Neural crest cell (in vitro differentiated cells): Measurements from ENCODE around the gene C14orf93. TPM values are rescaled to one million over a fixed set of nuclear protein-coding genes. Genes with fewer than 3 reads are reported as not detected.
A peak's percentile ranks its signal among the peaks of the same experiment; 100 is the strongest.

Source experiments
- DNase-seq: peaks from one replicate; pipeline ENCODE4 v3.0.0; 2021; ENCODE audit warnings: low read depth, mixed read lengths, low spot score
- H3K27ac Mint-ChIP-seq: one replicate; pipeline ENCODE4 v1.8.0; 2021; ENCODE audit warnings: mild to moderate bottlenecking, mixed read lengths; ENCODE audit not compliant: unreplicated experiment
- H3K27me3 Mint-ChIP-seq: 2 replicates; pipeline ENCODE4 v1.8.0; 2021; ENCODE audit warnings: low read depth, mild to moderate bottlenecking, mixed read lengths
- H3K36me3 Mint-ChIP-seq: 2 replicates; pipeline ENCODE4 v1.8.0; 2021; ENCODE audit warnings: low read depth, mild to moderate bottlenecking, mixed read lengths
- H3K4me1 Mint-ChIP-seq: 2 replicates; pipeline ENCODE4 v1.8.0; 2021; ENCODE audit warnings: mixed read lengths
- H3K4me3 Mint-ChIP-seq: one replicate; pipeline ENCODE4 v1.8.0; 2021; ENCODE audit warnings: mild to moderate bottlenecking, mixed read lengths
- H3K9me3 Mint-ChIP-seq: 2 replicates; pipeline ENCODE4 v1.8.0; 2021; ENCODE audit warnings: mixed read lengths
- total RNA-seq: library from RNA; stranded (reverse); gene quantifications from 2 replicates; pipeline ENCODE4 v1.2.1, GENCODE V29; 2021
- TF ChIP-seq, protein P1 (sequence below): fragments of 200-600 bp; sonication (generic); conservative IDR thresholded peaks from 2 replicates; pipeline ENCODE4 v1.5.0; 2021; ENCODE audit warnings: antibody characterized with exemption, mild to moderate bottlenecking

Gene C14orf93
- total RNA-seq, 1 donor from 2014 or later, result 13.6 TPM

DNA sequence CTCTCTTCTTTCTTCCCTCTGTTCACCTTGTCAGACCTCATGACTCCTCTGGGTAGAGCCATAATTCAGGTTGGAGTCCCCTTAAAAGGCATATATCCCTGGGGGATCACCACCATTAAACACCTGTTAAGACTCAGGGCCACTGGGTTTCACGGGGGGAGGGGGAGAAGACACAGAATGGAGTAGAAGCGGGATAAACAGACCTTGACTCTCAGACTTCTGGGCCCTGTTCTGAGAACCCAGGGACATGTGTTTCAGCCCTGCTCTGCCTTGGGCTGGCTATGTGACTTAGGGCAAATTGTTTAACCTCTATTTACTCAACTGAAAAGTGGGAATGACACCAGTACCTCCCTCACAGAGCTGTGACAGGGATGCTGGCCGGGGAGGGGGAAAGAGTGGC is 42.7 kb upstream of the C14orf93 start:
- peaks cover 2% of the 10 kb centered on the region for H3K36me3 Mint-ChIP-seq
- H3K27ac Mint-ChIP-seq, result no peak overlapping the region
- peaks cover 5% of the 10 kb centered on the region for H3K27me3 Mint-ChIP-seq
- no peak for DNase-seq
- H3K4me1 Mint-ChIP-seq, result peaks cover 14% of the 10 kb centered on the region
- TF ChIP-seq, protein P1, sequence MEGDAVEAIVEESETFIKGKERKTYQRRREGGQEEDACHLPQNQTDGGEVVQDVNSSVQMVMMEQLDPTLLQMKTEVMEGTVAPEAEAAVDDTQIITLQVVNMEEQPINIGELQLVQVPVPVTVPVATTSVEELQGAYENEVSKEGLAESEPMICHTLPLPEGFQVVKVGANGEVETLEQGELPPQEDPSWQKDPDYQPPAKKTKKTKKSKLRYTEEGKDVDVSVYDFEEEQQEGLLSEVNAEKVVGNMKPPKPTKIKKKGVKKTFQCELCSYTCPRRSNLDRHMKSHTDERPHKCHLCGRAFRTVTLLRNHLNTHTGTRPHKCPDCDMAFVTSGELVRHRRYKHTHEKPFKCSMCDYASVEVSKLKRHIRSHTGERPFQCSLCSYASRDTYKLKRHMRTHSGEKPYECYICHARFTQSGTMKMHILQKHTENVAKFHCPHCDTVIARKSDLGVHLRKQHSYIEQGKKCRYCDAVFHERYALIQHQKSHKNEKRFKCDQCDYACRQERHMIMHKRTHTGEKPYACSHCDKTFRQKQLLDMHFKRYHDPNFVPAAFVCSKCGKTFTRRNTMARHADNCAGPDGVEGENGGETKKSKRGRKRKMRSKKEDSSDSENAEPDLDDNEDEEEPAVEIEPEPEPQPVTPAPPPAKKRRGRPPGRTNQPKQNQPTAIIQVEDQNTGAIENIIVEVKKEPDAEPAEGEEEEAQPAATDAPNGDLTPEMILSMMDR, result no peak
- peak overlapping the region; percentile 21 for H3K4me3 Mint-ChIP-seq
- no peaks in the 10 kb centered on the region for H3K9me3 Mint-ChIP-seq

DNA sequence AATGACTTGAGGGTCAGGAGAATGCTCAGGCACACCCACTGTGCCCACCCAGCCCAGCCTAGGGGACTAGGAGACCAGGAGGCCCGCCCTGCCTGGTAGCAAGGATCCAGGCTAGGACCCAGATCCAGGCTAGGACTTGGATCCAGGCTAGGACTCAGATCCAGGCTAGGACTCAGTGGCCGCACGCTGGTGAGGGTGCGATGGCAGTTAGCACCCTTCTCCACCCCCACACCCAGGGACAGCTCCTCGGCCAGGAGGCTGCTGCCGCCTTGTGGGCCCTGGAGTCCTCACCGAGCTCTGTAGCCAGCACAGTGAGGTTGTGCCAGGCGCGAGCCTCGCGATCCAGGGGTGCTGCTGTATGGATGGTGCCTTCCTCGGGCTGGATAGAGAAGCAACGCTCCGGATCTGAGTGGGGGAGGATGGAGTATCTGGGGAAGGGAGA is 42.3 kb upstream of the C14orf93 start:
- no peak overlapping the region for H3K4me3 Mint-ChIP-seq

DNA sequence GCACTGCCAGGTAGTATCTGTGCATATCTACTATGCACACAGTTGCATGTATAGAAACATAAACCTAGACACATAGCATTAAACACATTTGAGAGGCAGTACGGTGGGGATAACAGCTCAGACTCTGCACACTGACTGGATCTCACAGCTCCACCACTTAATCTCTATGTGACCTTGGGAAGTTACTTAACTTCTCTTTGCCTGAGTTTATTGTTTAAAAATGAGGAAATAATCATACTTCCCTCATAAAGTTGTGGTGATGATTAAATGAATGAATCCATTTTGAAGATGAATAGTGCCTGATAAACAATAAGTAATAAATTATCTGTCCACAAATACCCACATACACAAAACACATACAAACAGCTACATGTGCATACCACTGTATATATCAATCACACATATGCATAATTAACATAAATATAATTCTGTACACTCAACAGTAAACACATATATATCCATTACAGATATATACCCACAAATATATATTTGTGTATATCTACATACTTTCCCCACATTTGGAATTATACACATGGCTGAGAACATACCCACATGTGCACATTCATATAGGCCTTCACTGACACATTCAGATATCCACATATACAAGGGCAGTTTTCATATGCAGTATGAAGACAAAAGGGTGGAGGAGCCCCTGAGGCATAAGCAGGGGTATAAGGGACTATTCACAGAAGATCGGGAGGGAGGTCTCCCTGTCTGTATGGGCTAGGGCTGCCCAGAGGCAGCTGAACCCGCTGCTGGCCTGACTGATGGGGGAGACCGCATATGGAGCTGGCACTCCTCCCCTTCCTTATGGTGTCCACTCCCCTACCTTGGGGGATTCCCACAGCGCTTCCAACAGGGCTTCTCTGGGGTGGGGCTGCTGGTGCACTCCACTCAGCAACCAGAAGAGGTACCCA is 41.5 kb upstream of the C14orf93 start:
- no peaks in the 10 kb centered on the region for H3K9me3 Mint-ChIP-seq

More for the DNA sequence above, 42.3 kb upstream of the C14orf93 start:
- no peak for DNase-seq
- peaks cover 14% of the 10 kb centered on the region for H3K4me1 Mint-ChIP-seq
- H3K9me3 Mint-ChIP-seq, result no peaks in the 10 kb centered on the region
- H3K27ac Mint-ChIP-seq, result no peak overlapping the region
- peaks cover 6% of the 10 kb centered on the region for H3K36me3 Mint-ChIP-seq
- TF ChIP-seq, protein P1, result no peak
- H3K27me3 Mint-ChIP-seq, result peaks cover 5% of the 10 kb centered on the region

DNA sequence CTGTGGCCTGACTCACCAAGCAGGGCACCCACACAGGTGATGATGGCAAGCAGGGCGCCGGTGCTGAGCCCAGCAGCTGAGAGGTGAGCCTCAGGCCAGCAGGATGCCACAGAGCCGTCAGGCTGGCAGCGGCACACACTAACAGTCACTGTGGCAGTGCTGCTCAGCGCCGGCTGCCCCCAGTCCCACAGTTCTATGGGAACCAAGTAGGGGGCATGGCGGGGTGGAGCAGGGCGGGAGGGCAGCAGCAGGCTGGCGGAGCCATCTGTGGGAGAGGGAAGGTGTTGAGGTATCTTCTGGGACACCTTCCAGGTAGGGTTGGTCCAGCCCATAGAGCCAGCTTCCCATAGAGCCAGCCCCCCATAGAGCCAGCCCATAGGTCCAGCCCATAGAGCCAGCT is 39.1 kb upstream of the C14orf93 start:
- Mint-ChIP-seq H3K9me3 (no peaks in the 10 kb centered on the region), H3K27me3 (no peaks in the 10 kb centered on the region), H3K27ac (no peak overlapping the region), H3K36me3 (peaks cover 4% of the 10 kb centered on the region), H3K4me1 (peaks cover 2% of the 10 kb centered on the region), H3K4me3 (no peak overlapping the region)
- no peak for DNase-seq
- TF ChIP-seq, protein P1, result no peak

More for the DNA sequence above, 41.5 kb upstream of the C14orf93 start:
- TF ChIP-seq, protein P1, result no peak
- Mint-ChIP-seq H3K27me3 (peaks cover 3% of the 10 kb centered on the region), H3K4me1 (peaks cover 7% of the 10 kb centered on the region), H3K27ac (no peak overlapping the region), H3K4me3 (no peak overlapping the region), H3K36me3 (peaks cover 6% of the 10 kb centered on the region)
- no peak for DNase-seq

DNA sequence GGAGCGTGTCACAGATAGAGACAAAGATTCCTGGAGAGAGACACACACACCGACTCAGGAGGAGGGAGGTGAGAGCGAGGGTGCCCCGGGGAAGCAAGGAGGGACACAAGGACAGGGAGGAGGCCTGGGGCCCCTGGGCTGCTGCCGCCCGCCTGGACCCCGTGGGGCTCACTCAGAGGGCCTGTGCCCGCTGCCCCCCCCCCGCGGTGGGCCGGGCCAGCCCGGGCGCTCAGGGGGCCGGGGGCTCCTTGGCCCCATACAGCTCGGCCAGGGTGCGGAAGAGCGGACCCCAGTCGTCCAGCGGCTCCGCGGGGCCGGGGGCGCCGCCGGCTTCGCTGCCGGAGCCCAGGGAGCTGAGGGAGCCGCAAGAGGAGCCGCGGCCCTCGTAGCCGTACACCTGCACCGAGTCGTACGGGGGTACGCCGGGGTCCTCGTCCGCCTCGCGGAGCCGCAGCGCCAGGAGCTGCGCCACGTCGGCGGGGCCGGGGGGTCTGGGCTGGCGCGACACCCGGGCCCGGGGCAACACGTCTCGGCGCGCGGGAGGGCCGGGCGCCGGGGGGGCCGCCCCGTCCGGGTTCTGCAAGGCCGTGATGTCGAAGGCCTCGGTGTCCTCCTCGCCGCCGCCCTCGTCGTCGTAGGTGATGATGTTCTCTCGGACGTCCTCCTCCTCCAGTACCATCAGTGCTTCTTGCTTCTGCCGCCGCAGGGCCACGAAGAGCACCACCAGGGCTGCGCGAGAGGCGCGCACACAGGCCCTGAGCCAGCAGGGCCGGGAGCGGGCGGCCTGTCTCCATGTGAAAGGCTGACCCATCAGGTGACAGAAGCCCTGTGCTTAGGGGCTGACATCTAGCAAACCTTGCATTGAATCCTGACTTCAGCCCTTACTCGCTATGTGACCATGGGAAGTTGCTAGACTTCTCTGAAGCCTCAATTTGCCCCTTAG is 38.1 kb upstream of the C14orf93 start:
- DNase-seq, result no peak
- Mint-ChIP-seq H3K9me3 (no peaks in the 10 kb centered on the region), H3K36me3 (peaks cover 4% of the 10 kb centered on the region), H3K4me1 (peaks cover 4% of the 10 kb centered on the region), H3K4me3 (no peak overlapping the region), H3K27ac (no peak overlapping the region), H3K27me3 (no peaks in the 10 kb centered on the region)
- TF ChIP-seq, protein P1, result no peak
